Mesenchymal stem cell (in vitro differentiated cells and primary cell): Measurements from ENCODE around the gene CCDC124.
A peak's percentile ranks its signal among the peaks of the same experiment; 100 is the strongest.

ENCODE experiments used
- DNase-seq: peaks from one replicate; pipeline ENCODE4 v3.0.0-alpha.2; 2013
- H2AFZ ChIP-seq: one replicate; pipeline ENCODE4 v1.6.1; 2013; ENCODE audit warnings: low read depth, mild to moderate bottlenecking, control low read depth, inconsistent platforms, low read length, moderate library complexity
- H2AK5ac ChIP-seq: 2 replicates; pipeline ENCODE4 v1.6.1; 2013; ENCODE audit warnings: low read length, moderate library complexity, mild to moderate bottlenecking, inconsistent platforms; ENCODE audit not compliant: severe bottlenecking
- H2BK120ac ChIP-seq: one replicate; pipeline ENCODE4 v1.6.1; 2013; ENCODE audit warnings: low read depth, mild to moderate bottlenecking, inconsistent platforms, low read length, moderate library complexity
- H2BK12ac ChIP-seq, 2 experiments: one replicate each; pipeline ENCODE4 v1.6.1; 2013; ENCODE audit warnings: inconsistent platforms in 2 of 2, low read length in 2 of 2, mild to moderate bottlenecking in 2 of 2, moderate library complexity in 2 of 2, control low read depth in 1 of 2
- H2BK15ac ChIP-seq: one replicate; pipeline ENCODE4 v1.6.1; 2013; ENCODE audit warnings: mild to moderate bottlenecking, low read depth, inconsistent platforms; ENCODE audit not compliant: poor library complexity, severe bottlenecking
- H2BK5ac ChIP-seq: 2 replicates; pipeline ENCODE4 v1.6.1; 2013; ENCODE audit warnings: low read depth, mild to moderate bottlenecking, low read length, control low read depth, inconsistent platforms; ENCODE audit not compliant: poor library complexity, severe bottlenecking
- H3K14ac ChIP-seq, 2 experiments: one replicate each; pipeline ENCODE4 v1.6.1; 2013; ENCODE audit warnings: inconsistent platforms in 2 of 2, low read length in 2 of 2, control low read depth in 1 of 2, mild to moderate bottlenecking in 1 of 2, moderate library complexity in 1 of 2
- H3K18ac ChIP-seq, 2 experiments: one replicate each; pipeline ENCODE4 v1.6.1; 2013; ENCODE audit warnings: inconsistent platforms in 2 of 2, low read length in 2 of 2, control low read depth in 1 of 2, low read depth in 1 of 2, mild to moderate bottlenecking in 1 of 2
- H3K23ac ChIP-seq, 2 experiments: one replicate each; pipeline ENCODE4 v1.6.1; 2013; ENCODE audit warnings: inconsistent platforms in 2 of 2, low read length in 2 of 2, mild to moderate bottlenecking in 2 of 2, moderate library complexity in 2 of 2, control low read depth in 1 of 2
- H3K27ac ChIP-seq: 2 replicates; pipeline ENCODE4 v1.5.1; 2013; ENCODE audit warnings: mild to moderate bottlenecking, moderate library complexity, low read length, control low read depth, inconsistent platforms; ENCODE audit not compliant: poor library complexity, severe bottlenecking
- H3K27me3 ChIP-seq, 2 experiments: 2 replicates each; pipeline versions ENCODE4 v1.6.1 to v1.7.0; 2013; ENCODE audit warnings: low read length in 2 of 2, mild to moderate bottlenecking in 2 of 2, moderate library complexity in 2 of 2, control low read depth in 1 of 2, inconsistent platforms in 1 of 2; ENCODE audit not compliant: control insufficient read depth in 1 of 2, insufficient read depth in 1 of 2
- H3K36me3 ChIP-seq, 2 experiments: 2 replicates each; pipeline versions ENCODE4 v1.6.1 to v1.7.0; 2013; ENCODE audit warnings: low read length in 2 of 2, control low read depth in 1 of 2, inconsistent platforms in 1 of 2, low read depth in 1 of 2, mild to moderate bottlenecking in 1 of 2; ENCODE audit not compliant: insufficient read depth in 2 of 2, control insufficient read depth in 1 of 2
- H3K4ac ChIP-seq, 2 experiments: one replicate each; pipeline ENCODE4 v1.6.1; 2013; ENCODE audit warnings: inconsistent platforms in 2 of 2, low read length in 2 of 2, mild to moderate bottlenecking in 2 of 2, moderate library complexity in 2 of 2, control low read depth in 1 of 2, low read depth in 1 of 2
- H3K4me1 ChIP-seq: 2 replicates; pipeline ENCODE4 v1.6.1; 2013; ENCODE audit warnings: low read depth, low read length, control low read depth; ENCODE audit not compliant: control insufficient read depth, insufficient read depth
- H3K4me2 ChIP-seq: 2 replicates; pipeline ENCODE4 v1.6.1; 2013; ENCODE audit warnings: low read length, mild to moderate bottlenecking, inconsistent platforms; ENCODE audit not compliant: poor library complexity, severe bottlenecking
- H3K4me3 ChIP-seq, 2 experiments: 2 replicates each; pipeline versions ENCODE4 v1.5.1 to v1.7.0; 2013; ENCODE audit warnings: low read length in 2 of 2, mild to moderate bottlenecking in 2 of 2, control low read depth in 1 of 2, low read depth in 1 of 2; ENCODE audit not compliant: insufficient read depth in 1 of 2
- H3K79me1 ChIP-seq: replicated peaks from 2 replicates; pipeline ENCODE4 v1.6.1; 2013; ENCODE audit warnings: mild to moderate bottlenecking, control low read depth, low read length, inconsistent platforms; ENCODE audit not compliant: poor library complexity, severe bottlenecking
- H3K9ac ChIP-seq: 2 replicates; pipeline ENCODE4 v1.7.0; 2013; ENCODE audit warnings: mild to moderate bottlenecking, low read length, moderate library complexity
- H3K9me3 ChIP-seq: 2 replicates; pipeline ENCODE4 v1.7.0; 2013; ENCODE audit warnings: mild to moderate bottlenecking, low read length; ENCODE audit not compliant: control insufficient read depth
- H4K8ac ChIP-seq: one replicate; pipeline ENCODE4 v1.6.1; 2013; ENCODE audit warnings: inconsistent platforms, mild to moderate bottlenecking, low read length, moderate library complexity
- H4K91ac ChIP-seq: one replicate; pipeline ENCODE4 v1.6.1; 2013; ENCODE audit warnings: mild to moderate bottlenecking, low read length, inconsistent platforms
- WGBS: methylation state at CpG from one replicate; pipeline ENCODE4 v1.1.7; 2013; ENCODE audit warnings: mixed read lengths; 5-methylcytosine and 5-hydroxymethylcytosine counted together

The CCDC124 gene

GRCh38 chr19:17946965-17947784, 14.4 kb downstream of the CCDC124 start:
- Histone ChIP-seq H4K91ac (no peak overlapping the region), H2BK5ac (no peak overlapping the region), H2AK5ac (no peak overlapping the region), H3K18ac (no peak overlapping the region), H3K27ac (no peak overlapping the region), H4K8ac (peak overlapping the region; percentile 16), H3K4me1 (peaks cover 41% of the 10 kb centered on the region), H3K36me3 (peaks cover 3 to 27% of the 10 kb centered on the region in 2 experiments), H3K14ac (no peak overlapping the region), H2BK12ac (peak overlapping the region in 1 of 2 experiments; percentile 80), H2BK15ac (no peak overlapping the region), H3K4me2 (peak overlapping the region; percentile 96), H3K4me3 (peak overlapping the region; percentile 47 to 80), H2AFZ (peak overlapping the region; percentile 91), H3K9me3 (no peaks in the 10 kb centered on the region), H3K23ac (no peak overlapping the region), H2BK120ac (no peak overlapping the region), H3K27me3 (peaks cover 35% of the 10 kb centered on the region in 2 experiments), H3K4ac (no peak overlapping the region), H3K79me1 (no peaks in the 10 kb centered on the region), H3K9ac (peak overlapping the region; percentile 83)
- WGBS, result 28% methylated on average over 25 of the region's 29 CpGs
- DNase-seq, result no peak

- Histone ChIP-seq H3K27ac (no peak overlapping the region), H3K4me1 (peaks cover 46% of the 10 kb centered on the region), H2AFZ (no peak overlapping the region), H3K4me3 (peak overlapping the region; percentile 51 to 63), H3K9me3 (no peaks in the 10 kb centered on the region), H3K4me2 (peak overlapping the region; percentile 81), H3K23ac (no peak overlapping the region), H2BK5ac (no peak overlapping the region), H2AK5ac (no peak overlapping the region), H3K4ac (no peak overlapping the region), H4K91ac (no peak overlapping the region), H4K8ac (no peak overlapping the region), H3K27me3 (peaks cover 43% of the 10 kb centered on the region in 2 experiments), H3K14ac (no peak overlapping the region), H3K9ac (peak overlapping the region; percentile 51), H3K18ac (no peak overlapping the region), H3K36me3 (peaks cover 0 to 19% of the 10 kb centered on the region in 2 experiments), H2BK12ac (no peak overlapping the region), H2BK120ac (peak overlapping the region; percentile 91), H2BK15ac (peak overlapping the region; percentile 39), H3K79me1 (no peaks in the 10 kb centered on the region)
- 2% methylated on average over 48 of the region's 92 CpGs for WGBS
- DNase-seq, result peak; percentile 90
Observed at GRCh38 chr19:17947815-17948513, 15.1 kb downstream of the CCDC124 start.

- no peaks in the 10 kb centered on the region for H3K9me3 ChIP-seq
- no peak overlapping the region for H3K27ac ChIP-seq
- no peak overlapping the region for H3K23ac ChIP-seq
- H3K4me2 ChIP-seq, result peak overlapping the region; percentile 81
- H3K27me3 ChIP-seq, result peaks cover 48 to 49% of the 10 kb centered on the region in 2 experiments
- no peak overlapping the region for H3K9ac ChIP-seq
- WGBS, result 2% methylated on average over 10 of the region's 16 CpGs
- H2BK12ac ChIP-seq, result no peak overlapping the region
- peak overlapping the region; percentile 91 for H2BK120ac ChIP-seq
- H4K91ac ChIP-seq, result no peak overlapping the region
- H3K36me3 ChIP-seq, result peaks cover 0 to 14% of the 10 kb centered on the region in 2 experiments
- DNase-seq, result peak; percentile 4
- no peak overlapping the region for H3K18ac ChIP-seq
- H2BK5ac ChIP-seq, result no peak overlapping the region
- peak overlapping the region; percentile 41 to 63 for H3K4me3 ChIP-seq
- H3K79me1 ChIP-seq, result no peaks in the 10 kb centered on the region
- H2AK5ac ChIP-seq, result no peak overlapping the region
- H3K4ac ChIP-seq, result no peak overlapping the region
- H2AFZ ChIP-seq, result no peak overlapping the region
- H4K8ac ChIP-seq, result no peak overlapping the region
- H3K14ac ChIP-seq, result no peak overlapping the region
- H3K4me1 ChIP-seq, result peaks cover 46% of the 10 kb centered on the region
- H2BK15ac ChIP-seq, result no peak overlapping the region
Observed at GRCh38 chr19:17948514-17948900, 15.7 kb downstream of the CCDC124 start.
